ENCODE results near the gene GNG2. TPM values are rescaled to one million over a fixed set of nuclear protein-coding genes. Genes with fewer than 3 reads are reported as not detected.

The GNG2 gene
- total RNA-seq, 6 experiments from 2014 or later: 1.9 to 7.6 (median 3.5) TPM

- Histone ChIP-seq H3K36me3 (no peaks in the 10 kb centered on the region), H3K4me3 (no peak overlapping the region), H3K27ac (no peak overlapping the region), H3K4me1 (no peaks in the 10 kb centered on the region), H3K9me3 (no peaks in the 10 kb centered on the region), H3K27me3 (no peaks in the 10 kb centered on the region)
- no peak for DNase-seq
- intact Hi-C loops (cut with DNase I): no loop called here
- ATAC-seq: no peak
- WGBS (ENCODE audit: insufficient coverage, low coverage, low lambda C conversion rate, missing lambda C conversion rate): 37% methylated on average over 3 of the region's 6 CpGs
- TF ChIP-seq CTCF (IDR thresholded peaks at IDR 0.05) (no peak), POLR2A (IDR thresholded peaks at IDR 0.05) (no peak)
These were observed 109.6 kb downstream of the GNG2 start for GRCh38 chr14:51969852-51970540.

- TF ChIP-seq CTCF (IDR thresholded peaks at IDR 0.05) (no peak), POLR2A (IDR thresholded peaks at IDR 0.05) (no peak)
- Histone ChIP-seq H3K36me3 (no peaks in the 10 kb centered on the region), H3K9me3 (no peaks in the 10 kb centered on the region), H3K4me1 (no peaks in the 10 kb centered on the region), H3K27me3 (no peaks in the 10 kb centered on the region), H3K27ac (no peak overlapping the region), H3K4me3 (no peak overlapping the region)
- ATAC-seq: no peak
- DNase-seq: no peak
- 59% methylated on average over 7 of the region's 7 CpGs for WGBS (ENCODE audit: insufficient coverage, low coverage, low lambda C conversion rate, missing lambda C conversion rate)
- intact Hi-C loops (cut with DNase I): no loop called here
These were observed 112.2 kb downstream of the GNG2 start for GRCh38 chr14:51972566-51972965.

GRCh38 chr14:51977075-51977474 lies 116.7 kb downstream of the GNG2 start:
- 53% methylated on average over 5 of the region's 5 CpGs for WGBS (ENCODE audit: insufficient coverage, low coverage, low lambda C conversion rate, missing lambda C conversion rate)
- Histone ChIP-seq H3K4me3 (no peak overlapping the region), H3K9me3 (no peaks in the 10 kb centered on the region), H3K4me1 (no peaks in the 10 kb centered on the region), H3K27ac (no peak overlapping the region), H3K27me3 (no peaks in the 10 kb centered on the region), H3K36me3 (no peaks in the 10 kb centered on the region)
- no peak for DNase-seq
- intact Hi-C loops (cut with DNase I): no loop called here
- TF ChIP-seq POLR2A (IDR thresholded peaks at IDR 0.05): no peak
- no peak for TF ChIP-seq CTCF (IDR thresholded peaks at IDR 0.05)
- ATAC-seq: no peak

- H3K27ac ChIP-seq: no peak overlapping the region
- no peak for DNase-seq
- no peaks in the 10 kb centered on the region for H3K9me3 ChIP-seq
- H3K4me1 ChIP-seq: no peaks in the 10 kb centered on the region
- TF ChIP-seq CTCF (IDR thresholded peaks at IDR 0.05): no peak
- no peak for TF ChIP-seq POLR2A (IDR thresholded peaks at IDR 0.05)
- no peak overlapping the region for H3K4me3 ChIP-seq
- H3K36me3 ChIP-seq: no peaks in the 10 kb centered on the region
- intact Hi-C loops (cut with DNase I): no loop called here
- H3K27me3 ChIP-seq: no peaks in the 10 kb centered on the region
- ATAC-seq: no peak
- WGBS (ENCODE audit: insufficient coverage, low coverage, low lambda C conversion rate, missing lambda C conversion rate): 30% methylated on average over 2 of the region's 2 CpGs
These were observed 118.3 kb downstream of the GNG2 start for GRCh38 chr14:51978681-51979085.
